HG03280 (cell line): ENCODE measurements around the gene GPR150.
A peak's percentile ranks its signal among the peaks of the same experiment; 100 is the strongest.
"Not testable (repeated sequence)": the region's sequence is repeated elsewhere in the genome, so short reads cannot be mapped to it uniquely, and the experiment has no call there.

Experiments
- ATAC-seq: cut with Tn5 transposase; IDR thresholded peaks from one replicate; pipeline ENCODE4 v1.9.1; 2021; ENCODE audit warnings: mild to moderate bottlenecking, moderate library complexity; ENCODE audit not compliant: unreplicated experiment

The GPR150 gene

DNA sequence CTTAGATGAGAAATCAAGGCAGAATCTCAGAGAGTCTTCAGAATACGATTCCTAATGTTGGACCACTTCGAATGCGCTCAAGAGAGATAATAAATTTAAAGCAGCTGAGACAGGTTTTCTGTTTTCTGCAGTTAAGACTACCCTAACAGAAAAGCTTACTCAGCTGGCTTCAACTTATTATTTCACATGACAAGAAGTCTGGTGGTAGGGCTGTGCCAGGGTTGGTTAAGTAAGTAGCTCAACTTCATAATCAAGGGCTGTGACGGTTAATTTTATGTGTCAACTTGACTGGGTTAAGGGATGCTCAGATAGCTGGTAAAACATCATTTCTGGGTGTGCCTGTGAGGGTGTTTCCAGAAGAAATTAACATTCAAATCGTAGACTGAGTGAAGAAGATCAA lies 3.8 kb downstream of the GPR150 start:
- ATAC-seq: no peak

DNA sequence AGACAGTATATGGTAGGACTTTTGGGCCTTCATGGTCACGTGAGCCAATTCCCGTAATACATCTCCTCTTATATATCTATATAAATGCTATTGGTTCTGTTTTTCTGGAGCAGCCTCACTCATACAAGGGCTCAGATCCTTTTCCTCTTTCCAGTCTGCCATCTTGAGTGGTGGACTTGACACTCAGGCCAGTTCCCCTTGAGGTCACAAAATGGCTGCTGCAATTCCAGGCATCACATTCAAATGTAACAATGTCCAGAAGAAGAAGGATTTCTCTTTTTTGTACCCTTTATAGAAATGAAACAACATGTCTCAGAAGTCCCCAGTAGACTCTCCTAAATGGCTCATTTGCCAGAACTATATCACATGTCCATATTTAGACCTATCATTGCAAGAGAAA lies 4.5 kb downstream of the GPR150 start:
- ATAC-seq: no peak

- ATAC-seq: no peak
Observed at GRCh38 chr5:95626701-95627100, 6.8 kb downstream of the GPR150 start.

DNA sequence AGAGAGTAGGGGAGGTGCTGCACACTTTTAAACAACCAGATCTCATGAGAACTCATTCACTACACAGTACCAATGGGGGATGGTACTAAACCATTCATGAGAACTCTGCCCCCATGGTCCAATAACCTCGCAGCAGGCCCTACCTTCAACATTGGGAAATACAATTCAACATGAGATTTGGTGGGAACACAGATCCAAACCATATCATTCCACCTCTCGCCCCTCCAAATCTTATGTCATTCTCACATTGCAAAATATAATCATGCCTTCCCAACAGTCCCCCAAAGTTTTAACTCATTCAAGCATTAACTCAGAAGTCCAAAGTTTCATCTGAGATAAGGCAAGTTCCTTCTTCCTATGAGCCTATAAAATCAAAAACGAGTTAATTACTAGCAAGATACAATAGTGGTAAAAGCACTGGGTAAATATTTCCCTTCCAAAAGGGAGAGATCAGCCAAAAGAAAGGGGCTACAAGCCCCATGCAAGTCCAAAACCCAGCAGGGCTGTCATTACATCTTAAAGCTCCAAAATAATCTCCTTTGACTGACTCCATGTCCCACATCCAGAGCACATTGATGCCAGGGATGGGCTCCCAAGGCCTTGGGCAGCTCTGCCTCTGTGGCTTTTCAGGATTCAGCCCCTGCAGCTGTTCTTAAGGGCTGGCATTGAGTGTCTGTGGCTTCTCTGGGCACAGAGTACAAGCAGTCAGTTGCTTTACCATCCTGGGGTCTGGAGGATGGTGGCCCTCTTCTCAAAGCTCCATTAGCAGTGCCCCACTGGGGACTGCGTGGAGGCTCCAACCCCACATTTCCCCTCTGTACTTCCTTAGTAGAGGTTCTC lies 8.3 kb downstream of the GPR150 start:
- ATAC-seq: no peak

GRCh38 chr5:95628933-95629332 lies 9.0 kb downstream of the GPR150 start:
- no peak for ATAC-seq

DNA sequence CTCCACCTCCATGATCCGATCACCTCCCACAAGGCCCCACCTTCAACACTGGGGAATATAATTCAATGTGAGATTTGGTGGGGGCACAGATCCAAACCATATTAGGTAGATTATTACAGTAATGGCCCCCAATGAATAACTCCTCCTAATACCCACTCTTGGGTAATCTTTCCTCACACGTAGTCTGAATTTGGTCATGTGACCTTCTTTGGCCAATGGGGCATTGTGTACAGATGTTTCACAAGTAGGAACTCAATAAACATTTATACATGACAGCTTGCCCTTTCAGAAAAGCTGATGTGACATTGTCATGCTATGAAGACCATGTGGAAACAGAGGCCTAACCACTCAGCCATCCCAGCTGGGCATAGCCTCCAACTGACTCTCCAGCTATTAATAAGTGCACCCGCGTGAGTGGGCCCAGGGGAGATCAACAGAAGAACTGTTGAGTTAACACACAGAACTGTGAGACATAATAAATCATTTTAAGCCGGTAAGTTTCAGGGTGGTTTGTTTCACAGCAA lies 10.6 kb downstream of the GPR150 start:
- ATAC-seq: no peak

DNA sequence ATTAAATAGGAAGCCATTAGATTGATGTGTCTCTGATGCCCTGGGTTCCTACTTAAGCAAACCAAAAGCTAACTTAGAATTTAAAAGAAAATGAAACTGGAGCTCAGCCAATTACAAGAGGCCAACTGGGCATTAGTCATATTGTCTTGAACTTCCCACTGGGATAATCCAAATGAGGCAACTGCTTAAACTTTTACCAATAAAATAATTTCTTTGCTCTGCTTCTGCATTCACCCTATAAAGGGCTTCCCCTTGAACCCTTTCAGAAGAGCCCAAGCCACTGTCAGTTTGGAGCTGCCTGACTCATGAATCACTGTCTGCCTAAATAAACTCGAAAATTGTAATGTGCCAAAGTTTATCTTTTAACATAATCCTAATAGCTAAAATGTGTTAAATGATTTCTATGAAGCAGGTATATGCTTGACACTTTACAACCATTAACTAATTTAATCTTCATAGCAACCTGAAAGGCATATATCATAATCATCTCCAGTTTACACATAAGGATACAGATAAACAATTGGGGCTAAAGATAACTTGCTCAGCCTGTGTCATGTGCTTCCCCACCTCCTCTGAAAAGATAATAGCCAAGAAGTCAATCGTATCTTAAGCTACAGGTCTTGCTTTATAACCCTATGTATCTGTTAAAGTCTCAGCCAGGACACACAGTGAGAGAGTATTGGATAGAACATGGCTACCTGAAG lies 11.5 kb downstream of the GPR150 start:
- peak; percentile 27 for ATAC-seq

DNA sequence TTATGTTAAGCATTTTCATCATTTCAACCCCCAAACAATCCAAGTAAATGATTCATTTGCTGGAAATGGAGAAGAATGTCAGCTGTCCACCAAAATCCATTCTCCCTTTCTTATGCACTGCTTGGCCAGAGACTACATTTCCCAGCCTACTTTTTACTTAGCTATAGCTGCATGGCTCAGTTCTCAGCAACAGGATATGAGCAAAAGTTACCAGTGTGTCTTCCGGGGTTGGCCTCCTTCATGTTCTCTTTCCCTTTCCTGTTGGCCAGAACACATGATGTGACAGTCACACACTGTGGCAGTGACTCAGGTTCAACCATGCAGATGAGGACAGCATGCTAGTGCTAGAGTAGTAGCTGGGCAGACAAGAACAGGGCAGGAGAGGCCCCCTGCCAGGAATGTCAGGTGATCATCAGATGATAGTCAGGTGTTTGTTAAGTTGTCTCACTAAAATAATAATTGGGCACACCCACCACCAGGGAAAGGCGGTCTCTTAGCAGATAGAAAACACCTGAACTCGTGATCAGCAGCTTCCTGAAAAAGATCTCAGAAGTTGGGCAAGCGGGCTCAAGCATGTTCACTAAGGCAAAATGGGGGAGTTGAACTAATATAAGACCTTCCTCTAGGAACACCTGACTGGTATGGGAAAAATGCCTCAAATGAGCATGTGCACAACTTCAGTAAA lies 12.2 kb downstream of the GPR150 start:
- peak; percentile 93 for ATAC-seq

- ATAC-seq: not testable (repeated sequence)
Observed at GRCh38 chr5:95632942-95633341, 13.1 kb downstream of the GPR150 start.

DNA sequence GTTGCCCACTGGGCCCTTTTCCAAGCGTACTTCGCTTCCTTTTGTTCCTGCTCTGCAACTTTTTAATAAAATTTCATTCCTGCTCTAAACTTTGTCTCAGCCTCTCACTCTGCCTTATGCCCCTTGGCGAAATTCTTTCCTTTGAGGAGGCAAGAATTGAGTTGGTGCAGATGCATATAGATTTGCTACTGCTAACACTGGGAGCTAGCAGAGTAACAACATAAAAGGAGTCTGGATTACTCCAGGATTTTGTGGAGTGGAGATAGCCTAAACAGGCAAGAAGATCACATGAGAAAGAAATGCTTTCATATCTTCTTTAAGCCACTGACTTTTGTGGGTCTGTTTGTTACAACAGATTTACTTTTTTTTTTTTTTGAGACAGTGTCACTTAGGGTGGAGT lies 13.8 kb downstream of the GPR150 start:
- ATAC-seq: no peak

- ATAC-seq: no peak
Observed at GRCh38 chr5:95634081-95634480, 14.2 kb downstream of the GPR150 start.

GRCh38 chr5:95638632-95639031 lies 18.7 kb downstream of the GPR150 start:
- ATAC-seq: peak; percentile 51

GRCh38 chr5:95641741-95642220 lies 21.9 kb downstream of the GPR150 start:
- ATAC-seq: no peak

DNA sequence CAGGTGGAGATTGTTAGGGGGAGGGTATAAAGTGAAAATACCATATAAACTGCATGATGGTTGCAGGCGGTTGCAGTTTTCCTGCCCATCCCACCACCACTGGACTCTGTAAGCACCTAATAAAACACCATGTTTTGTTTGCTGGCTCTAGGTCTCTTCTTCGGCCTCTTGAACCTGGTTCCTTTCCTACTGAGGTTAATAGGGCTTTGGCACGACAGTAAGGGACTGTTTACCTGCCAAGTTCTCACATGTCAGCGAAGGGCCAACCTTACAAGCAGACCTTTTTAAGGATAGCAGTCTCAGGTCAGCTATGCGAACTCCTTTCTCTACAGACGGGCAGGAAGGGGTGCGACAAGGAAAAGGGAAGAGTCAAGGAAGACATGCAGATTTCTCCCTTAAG lies 23.3 kb downstream of the GPR150 start:
- no peak for ATAC-seq

DNA sequence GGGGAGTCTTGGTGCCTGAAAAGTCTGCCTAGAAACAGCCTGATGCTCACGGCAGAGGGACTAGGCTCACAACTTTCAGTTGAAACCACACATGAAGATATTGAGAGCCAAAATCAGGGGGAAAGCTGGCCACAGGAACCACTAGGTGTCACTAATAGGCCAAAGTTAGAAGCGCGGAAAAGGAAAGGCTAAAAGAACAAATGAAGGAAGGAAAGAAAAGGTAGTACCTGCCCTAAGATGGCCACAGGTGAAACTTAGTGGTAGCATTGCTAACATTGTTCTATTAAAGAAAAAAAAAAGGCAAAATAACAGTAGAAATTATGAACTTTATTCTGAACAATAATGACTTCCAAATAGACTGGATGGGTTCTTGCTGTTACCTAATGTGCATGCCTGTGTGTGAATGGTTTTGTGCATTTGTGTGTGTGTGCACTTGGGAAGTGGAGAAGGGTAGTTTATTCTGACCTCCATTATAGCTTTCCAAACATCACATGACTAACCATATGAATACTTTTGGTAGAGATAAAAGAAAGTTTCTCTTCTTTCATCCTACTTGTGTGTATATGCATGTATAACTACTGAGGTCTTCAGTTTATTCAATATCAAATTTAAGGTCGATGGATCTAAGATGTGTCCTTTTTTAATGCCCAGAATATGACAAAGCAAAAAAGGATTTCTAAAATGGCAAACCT lies 24.6 kb downstream of the GPR150 start:
- peak; percentile 39 for ATAC-seq

DNA sequence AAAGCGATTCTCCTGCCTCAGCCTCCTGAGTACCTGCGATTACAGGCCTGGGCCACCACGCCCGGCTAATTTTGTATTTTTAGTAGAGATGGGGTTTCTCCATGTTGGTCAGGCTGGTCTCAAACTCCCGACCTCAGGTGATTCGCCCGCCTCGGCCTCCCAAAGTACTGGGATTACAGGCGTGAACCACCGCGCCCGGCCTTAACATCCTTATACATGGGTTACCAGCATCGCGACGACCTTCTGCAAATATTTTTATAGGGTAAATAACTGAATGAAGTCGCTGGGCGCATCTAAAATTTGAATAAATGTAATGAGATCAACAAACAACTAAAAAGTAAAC lies 26.3 kb downstream of the GPR150 start:
- ATAC-seq: not testable (repeated sequence)

GRCh38 chr5:95646569-95647431 lies 26.9 kb downstream of the GPR150 start, which contains the start of gene RFESD:
TSS of gene RFESD (plus strand) at chr5:95646777. CDS start at chr5:95652272, 5,495 bp downstream.
- ATAC-seq: peak; percentile 97

DNA sequence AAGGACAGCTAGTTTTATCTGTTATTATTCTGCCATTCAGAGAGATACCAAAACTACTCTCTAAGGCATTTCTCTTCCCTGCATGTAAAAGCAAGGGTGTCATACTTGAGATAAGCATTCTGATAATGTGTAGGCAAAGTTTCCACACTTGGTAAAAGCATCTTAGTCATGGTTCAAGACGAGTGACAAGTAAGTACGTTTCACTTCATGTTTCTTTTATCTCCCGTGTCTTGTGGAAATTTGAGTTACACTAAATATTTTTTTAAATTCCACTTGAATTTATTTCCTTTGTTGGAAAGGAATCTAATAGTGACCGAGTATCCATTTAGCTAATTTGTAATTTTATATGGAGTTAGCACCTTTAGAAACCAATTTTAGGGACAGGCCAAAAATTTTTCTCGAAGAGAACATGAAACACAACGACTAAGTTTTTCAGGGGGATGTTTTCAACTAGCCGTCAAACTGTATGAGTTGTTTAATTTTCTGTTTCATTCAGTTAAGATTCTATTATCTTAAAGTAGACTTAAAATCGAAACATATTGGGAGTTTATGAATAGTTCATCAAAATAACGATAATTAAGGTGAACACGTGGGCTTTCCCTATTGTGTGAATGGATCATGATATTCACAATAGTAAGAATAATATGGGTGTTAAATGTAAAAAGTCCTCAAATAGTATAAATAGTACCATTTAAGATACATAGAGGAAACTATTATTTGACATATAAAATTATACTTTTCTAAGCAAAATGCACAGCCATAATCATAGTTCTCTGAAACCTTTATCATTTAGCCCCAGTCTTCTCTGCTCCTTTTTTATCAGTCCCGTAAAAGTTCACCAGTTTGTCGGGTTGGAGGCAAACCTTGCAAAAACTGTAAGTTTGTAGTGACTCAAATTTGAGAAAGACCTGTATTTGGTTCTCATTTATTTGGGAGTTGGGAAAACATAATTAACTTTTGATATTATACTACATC lies 28.3 kb downstream of the GPR150 start:
- no peak for ATAC-seq

DNA sequence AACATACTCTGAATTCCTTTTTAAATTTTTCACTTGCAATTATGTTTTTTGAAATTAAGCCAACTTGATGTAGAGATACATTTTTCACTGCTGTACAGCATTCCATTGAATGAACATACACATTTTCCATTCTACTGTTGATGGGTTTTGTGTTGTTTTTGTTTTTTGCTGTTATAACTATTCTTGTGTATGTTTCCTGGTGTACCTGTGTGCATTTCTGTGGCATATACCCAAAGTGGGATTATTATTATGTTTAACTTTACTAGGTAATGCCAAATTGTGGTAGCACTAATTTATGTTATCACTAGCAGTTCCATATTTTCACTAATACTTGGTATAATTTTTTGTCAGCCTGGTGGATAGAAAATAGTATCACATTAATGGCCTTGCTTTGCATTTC lies 29.4 kb downstream of the GPR150 start:
- ATAC-seq: no peak
